Neural progenitor cell (in vitro differentiated cells): Measurements from ENCODE around the gene LMX1B. TPM values are rescaled to one million over a fixed set of nuclear protein-coding genes. Genes with fewer than 3 reads are reported as not detected.

Experiments used
- DNase-seq: peaks from one replicate; pipeline ENCODE4 v3.0.0-alpha.2; 2016; ENCODE audit warnings: low spot score
- H2AFZ ChIP-seq: fragments of 200-600 bp; sonication (generic); replicated peaks from 2 replicates; pipeline ENCODE4 v1.6.1; 2016; ENCODE audit warnings: antibody characterized with exemption
- H3F3A ChIP-seq: fragments of 200-600 bp; sonication (generic); 2 replicates; pipeline ENCODE4 v1.6.1; 2016; ENCODE audit warnings: antibody characterized with exemption, low read depth
- H3K27ac ChIP-seq: fragments of 200-600 bp; sonication (generic); 2 replicates; pipeline ENCODE4 v1.5.1; 2016; ENCODE audit warnings: mild to moderate bottlenecking
- H3K27me3 ChIP-seq: fragments of 200-600 bp; sonication (generic); 2 replicates; pipeline ENCODE4 v1.6.1; 2016; ENCODE audit warnings: mild to moderate bottlenecking, moderate library complexity
- H3K36me3 ChIP-seq: fragments of 200-600 bp; sonication (generic); 2 replicates; pipeline ENCODE4 v1.5.1; 2016
- H3K4me1 ChIP-seq: fragments of 200-600 bp; sonication (generic); 2 replicates; pipeline ENCODE4 v1.6.1; 2016; ENCODE audit warnings: mixed run types
- H3K4me2 ChIP-seq: fragments of 200-600 bp; sonication (generic); 2 replicates; pipeline ENCODE4 v1.6.1; 2016
- H3K4me3 ChIP-seq: fragments of 200-600 bp; sonication (generic); 2 replicates; pipeline ENCODE4 v1.5.1; 2016
- H3K79me2 ChIP-seq: fragments of 200-600 bp; sonication (generic); 2 replicates; pipeline ENCODE4 v1.6.1; 2016; ENCODE audit warnings: low read depth
- H3K9ac ChIP-seq: fragments of 200-600 bp; sonication (generic); 2 replicates; pipeline ENCODE4 v1.6.1; 2016
- H3K9me3 ChIP-seq: fragments of 200-600 bp; sonication (generic); 2 replicates; pipeline ENCODE4 v1.5.1; 2016; ENCODE audit warnings: low read depth
- H4K20me1 ChIP-seq: fragments of 200-600 bp; sonication (generic); 2 replicates; pipeline ENCODE4 v1.6.1; 2016; ENCODE audit warnings: low read depth
- H3K27ac Mint-ChIP-seq: 3 replicates; pipeline ENCODE4 v1.8.0; 2021; ENCODE audit warnings: mixed read lengths
- H3K27me3 Mint-ChIP-seq: 2 replicates; pipeline ENCODE4 v1.8.0; 2022; ENCODE audit warnings: low read depth, mild to moderate bottlenecking, inconsistent platforms, moderate library complexity, mixed read lengths; ENCODE audit not compliant: insufficient read depth
- H3K36me3 Mint-ChIP-seq: 3 replicates; pipeline ENCODE4 v1.8.0; 2021; ENCODE audit warnings: mixed read lengths
- H3K4me1 Mint-ChIP-seq: 3 replicates; pipeline ENCODE4 v1.8.0; 2021; ENCODE audit warnings: mixed read lengths
- H3K4me3 Mint-ChIP-seq: 3 replicates; pipeline ENCODE4 v1.8.0; 2021; ENCODE audit warnings: mild to moderate bottlenecking, moderate library complexity, mixed read lengths
- H3K9me3 Mint-ChIP-seq: 3 replicates; pipeline ENCODE4 v1.8.0; 2020; ENCODE audit warnings: mixed read lengths
- EZH2 ChIP-seq: fragments of 200-600 bp; sonication (generic); IDR thresholded peaks from 2 replicates; pipeline ENCODE4 v1.6.1; 2017; ENCODE audit warnings: antibody characterized with exemption, mild to moderate bottlenecking, moderate library complexity
- EZH2phosphoT487 ChIP-seq: fragments of 200-600 bp; sonication (generic); IDR thresholded peaks from 2 replicates; pipeline ENCODE4 v1.6.1; 2017; ENCODE audit warnings: antibody characterized with exemption
- total RNA-seq: library from RNA; depleted of rRNA; stranded (reverse); fragments of >200 nt; gene quantifications from 2 replicates; pipeline ENCODE4 v1.2.3, GENCODE V29; 2015; ENCODE audit warnings: low replicate concordance
- TF ChIP-seq, protein P1 (sequence below): fragments of 200-600 bp; sonication (generic); IDR thresholded peaks from 2 replicates; pipeline ENCODE4 v1.5.1; 2017; ENCODE audit warnings: antibody characterized with exemption, mild to moderate bottlenecking

LMX1B gene
- total RNA-seq, 1 donor from 2014 or later = 0.19 TPM

DNA sequence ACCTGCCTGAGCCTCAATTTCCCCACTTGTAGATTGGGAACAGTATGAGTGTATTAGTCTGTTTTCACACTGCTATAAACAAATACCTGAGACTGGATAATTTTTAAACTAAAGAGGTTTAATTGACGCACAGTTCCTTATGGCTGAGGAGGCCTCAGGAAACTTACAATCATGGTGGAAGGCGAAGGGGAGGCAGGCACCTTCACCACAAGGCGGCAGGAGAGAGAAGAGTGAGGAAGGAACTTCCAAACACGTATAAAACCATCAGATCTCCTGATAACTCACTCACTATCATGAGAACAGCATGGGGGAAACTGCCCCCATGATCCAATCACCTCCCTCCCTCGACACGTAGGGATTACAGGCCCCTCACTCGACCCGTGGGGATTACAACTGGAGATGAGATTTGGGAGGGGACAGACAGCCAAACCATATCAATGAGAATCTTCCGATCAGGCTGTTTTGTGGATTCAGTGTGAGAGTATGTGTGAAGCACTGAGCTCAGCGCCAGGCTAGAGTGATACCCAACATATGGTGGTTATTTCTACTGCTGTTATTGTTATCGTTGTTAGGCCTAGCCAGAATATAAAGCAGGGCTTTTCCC, 14.6 kb upstream of the LMX1B start:
- peak; percentile 55 for DNase-seq

DNA sequence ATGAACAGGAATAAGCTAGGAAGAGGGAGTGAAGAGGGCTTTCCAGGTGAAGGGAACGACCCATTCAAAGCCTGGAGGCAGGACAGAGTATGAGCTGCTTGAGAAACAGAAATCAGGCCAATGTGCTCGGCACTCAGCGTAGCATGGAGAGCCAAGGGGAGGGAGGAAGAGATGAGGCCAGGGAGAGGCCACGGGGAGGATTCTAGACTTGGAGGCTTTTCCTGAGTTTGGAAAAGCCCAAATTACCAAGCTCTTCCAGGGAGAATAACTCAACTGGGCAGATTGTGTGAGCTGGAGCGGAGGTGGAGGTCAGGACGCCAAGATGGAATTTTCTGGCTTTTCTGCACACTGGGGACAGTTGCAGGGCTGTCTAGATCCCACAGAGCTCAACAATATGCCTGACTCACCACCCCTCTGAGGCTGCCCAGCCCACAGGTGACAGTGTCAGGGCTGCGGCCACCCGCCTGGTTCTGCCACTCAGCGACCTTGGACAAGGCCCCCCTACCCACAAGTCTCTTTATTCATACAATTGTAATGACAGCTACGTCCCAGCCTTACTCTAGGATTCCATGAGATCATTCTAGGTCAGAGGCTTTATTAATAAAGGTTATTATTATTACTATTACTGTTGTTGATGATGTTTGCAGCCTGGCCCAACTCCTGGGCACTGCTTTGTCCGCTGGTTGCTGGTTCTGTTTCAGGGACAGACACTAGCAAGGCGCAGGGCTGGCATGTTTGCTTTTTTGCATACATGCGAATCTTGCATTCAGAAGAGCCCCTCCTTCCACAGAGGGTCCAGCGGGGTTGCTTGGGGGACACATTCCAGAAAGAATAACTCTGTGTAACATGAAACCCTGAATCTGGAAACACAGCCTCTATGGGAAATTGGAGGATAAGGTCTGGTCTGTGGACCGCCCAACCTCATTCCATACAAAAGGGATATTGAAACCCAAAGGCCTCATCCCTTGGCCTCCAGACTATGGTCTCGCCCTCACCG, 9.4 kb upstream of the LMX1B start:
- Mint-ChIP-seq H3K4me1 (peaks cover 18% of the 10 kb centered on the region), H3K27me3 (peaks cover 31% of the 10 kb centered on the region), H3K27ac (peak overlapping the region; percentile 43), H3K4me3 (no peak overlapping the region), H3K36me3 (peaks cover 3% of the 10 kb centered on the region), H3K9me3 (no peaks in the 10 kb centered on the region)
- H3K9me3 ChIP-seq = no peaks in the 10 kb centered on the region
- H3K4me2 ChIP-seq = no peak overlapping the region
- no peak overlapping the region for H3K9ac ChIP-seq
- H3K36me3 ChIP-seq = no peaks in the 10 kb centered on the region
- DNase-seq = peak; percentile 8
- H3K27me3 ChIP-seq = peaks cover 87% of the 10 kb centered on the region
- no peaks in the 10 kb centered on the region for H3K4me1 ChIP-seq
- H2AFZ ChIP-seq = no peak overlapping the region
- no peak overlapping the region for H3K4me3 ChIP-seq
- no peak for TF ChIP-seq EZH2
- TF ChIP-seq, protein P1, sequence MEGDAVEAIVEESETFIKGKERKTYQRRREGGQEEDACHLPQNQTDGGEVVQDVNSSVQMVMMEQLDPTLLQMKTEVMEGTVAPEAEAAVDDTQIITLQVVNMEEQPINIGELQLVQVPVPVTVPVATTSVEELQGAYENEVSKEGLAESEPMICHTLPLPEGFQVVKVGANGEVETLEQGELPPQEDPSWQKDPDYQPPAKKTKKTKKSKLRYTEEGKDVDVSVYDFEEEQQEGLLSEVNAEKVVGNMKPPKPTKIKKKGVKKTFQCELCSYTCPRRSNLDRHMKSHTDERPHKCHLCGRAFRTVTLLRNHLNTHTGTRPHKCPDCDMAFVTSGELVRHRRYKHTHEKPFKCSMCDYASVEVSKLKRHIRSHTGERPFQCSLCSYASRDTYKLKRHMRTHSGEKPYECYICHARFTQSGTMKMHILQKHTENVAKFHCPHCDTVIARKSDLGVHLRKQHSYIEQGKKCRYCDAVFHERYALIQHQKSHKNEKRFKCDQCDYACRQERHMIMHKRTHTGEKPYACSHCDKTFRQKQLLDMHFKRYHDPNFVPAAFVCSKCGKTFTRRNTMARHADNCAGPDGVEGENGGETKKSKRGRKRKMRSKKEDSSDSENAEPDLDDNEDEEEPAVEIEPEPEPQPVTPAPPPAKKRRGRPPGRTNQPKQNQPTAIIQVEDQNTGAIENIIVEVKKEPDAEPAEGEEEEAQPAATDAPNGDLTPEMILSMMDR = no peak
- no peak for TF ChIP-seq EZH2phosphoT487
- no peaks in the 10 kb centered on the region for H3K79me2 ChIP-seq
- H3F3A ChIP-seq = peaks cover 3% of the 10 kb centered on the region
- no peak overlapping the region for H3K27ac ChIP-seq
- H4K20me1 ChIP-seq = peaks cover 11% of the 10 kb centered on the region

More for the DNA sequence above, 14.6 kb upstream of the LMX1B start:
- peaks cover 9% of the 10 kb centered on the region for H3K27me3 Mint-ChIP-seq
- H4K20me1 ChIP-seq = no peaks in the 10 kb centered on the region
- peaks cover 5% of the 10 kb centered on the region for H3F3A ChIP-seq
- no peak overlapping the region for H3K4me2 ChIP-seq
- H2AFZ ChIP-seq = no peak overlapping the region
- H3K79me2 ChIP-seq = no peaks in the 10 kb centered on the region
- TF ChIP-seq, protein P1 = peak; percentile 63
- no peak for TF ChIP-seq EZH2
- no peak overlapping the region for H3K4me3 ChIP-seq
- no peak overlapping the region for H3K27ac ChIP-seq
- no peak overlapping the region for H3K9ac ChIP-seq
- H3K9me3 ChIP-seq = no peaks in the 10 kb centered on the region
- no peak overlapping the region for H3K4me3 Mint-ChIP-seq
- no peaks in the 10 kb centered on the region for H3K36me3 ChIP-seq
- H3K4me1 Mint-ChIP-seq = peaks cover 7% of the 10 kb centered on the region
- no peaks in the 10 kb centered on the region for H3K4me1 ChIP-seq
- no peak overlapping the region for H3K27ac Mint-ChIP-seq
- H3K9me3 Mint-ChIP-seq = peaks cover 2% of the 10 kb centered on the region
- H3K27me3 ChIP-seq = peaks cover 44% of the 10 kb centered on the region
- peaks cover 3% of the 10 kb centered on the region for H3K36me3 Mint-ChIP-seq

DNA sequence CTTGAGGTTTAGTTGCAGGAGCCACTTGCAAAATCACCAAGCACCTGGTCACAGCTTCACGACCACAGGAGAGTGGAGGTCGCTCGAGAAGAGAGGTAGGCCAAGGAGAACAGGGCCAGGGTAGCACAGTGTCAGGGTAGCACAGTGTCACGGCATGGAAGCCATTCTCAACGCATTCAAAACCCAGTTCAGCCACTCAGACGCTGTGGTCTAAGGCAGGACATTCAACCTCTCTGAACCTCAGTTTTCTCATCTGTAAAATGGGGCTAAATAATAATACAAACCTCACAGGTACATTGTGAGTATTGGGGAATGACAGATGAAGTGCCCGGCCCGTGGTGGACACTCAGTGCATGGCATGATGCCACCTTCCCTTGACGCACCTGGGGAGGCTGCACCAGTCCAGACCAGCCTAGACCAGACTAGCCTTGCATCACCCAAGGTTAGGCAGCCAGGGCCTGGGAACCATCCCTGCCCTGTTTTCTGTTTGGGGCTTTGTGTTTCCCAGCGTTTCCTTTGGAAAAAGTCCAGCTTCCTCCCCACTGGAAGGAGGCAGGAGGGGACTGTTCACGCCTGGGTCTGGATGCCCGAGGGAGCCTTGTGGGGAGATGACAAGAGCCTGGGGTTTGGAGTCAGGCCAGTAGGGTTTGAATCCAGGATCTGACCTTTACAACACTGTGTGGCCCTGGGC, 7.8 kb upstream of the LMX1B start:
- no peaks in the 10 kb centered on the region for H3K79me2 ChIP-seq
- no peak overlapping the region for H3K9ac ChIP-seq
- H3K9me3 ChIP-seq = no peaks in the 10 kb centered on the region
- TF ChIP-seq EZH2 (no peak), EZH2phosphoT487 (no peak)
- TF ChIP-seq, protein P1 = no peak
- peaks cover 9% of the 10 kb centered on the region for H3K4me1 ChIP-seq
- Mint-ChIP-seq H3K27ac (no peak overlapping the region), H3K4me3 (no peak overlapping the region), H3K4me1 (peaks cover 29% of the 10 kb centered on the region), H3K27me3 (peaks cover 37% of the 10 kb centered on the region), H3K9me3 (no peaks in the 10 kb centered on the region), H3K36me3 (peaks cover 3% of the 10 kb centered on the region)
- no peak overlapping the region for H2AFZ ChIP-seq
- no peaks in the 10 kb centered on the region for H3K36me3 ChIP-seq
- H3F3A ChIP-seq = no peaks in the 10 kb centered on the region
- DNase-seq = no peak
- H3K27ac ChIP-seq = no peak overlapping the region
- no peak overlapping the region for H3K4me2 ChIP-seq
- H3K27me3 ChIP-seq = peaks cover 88% of the 10 kb centered on the region
- no peak overlapping the region for H3K4me3 ChIP-seq
- peaks cover 24% of the 10 kb centered on the region for H4K20me1 ChIP-seq
